ENCODE data around the gene RCC2.

Gene RCC2

DNA sequence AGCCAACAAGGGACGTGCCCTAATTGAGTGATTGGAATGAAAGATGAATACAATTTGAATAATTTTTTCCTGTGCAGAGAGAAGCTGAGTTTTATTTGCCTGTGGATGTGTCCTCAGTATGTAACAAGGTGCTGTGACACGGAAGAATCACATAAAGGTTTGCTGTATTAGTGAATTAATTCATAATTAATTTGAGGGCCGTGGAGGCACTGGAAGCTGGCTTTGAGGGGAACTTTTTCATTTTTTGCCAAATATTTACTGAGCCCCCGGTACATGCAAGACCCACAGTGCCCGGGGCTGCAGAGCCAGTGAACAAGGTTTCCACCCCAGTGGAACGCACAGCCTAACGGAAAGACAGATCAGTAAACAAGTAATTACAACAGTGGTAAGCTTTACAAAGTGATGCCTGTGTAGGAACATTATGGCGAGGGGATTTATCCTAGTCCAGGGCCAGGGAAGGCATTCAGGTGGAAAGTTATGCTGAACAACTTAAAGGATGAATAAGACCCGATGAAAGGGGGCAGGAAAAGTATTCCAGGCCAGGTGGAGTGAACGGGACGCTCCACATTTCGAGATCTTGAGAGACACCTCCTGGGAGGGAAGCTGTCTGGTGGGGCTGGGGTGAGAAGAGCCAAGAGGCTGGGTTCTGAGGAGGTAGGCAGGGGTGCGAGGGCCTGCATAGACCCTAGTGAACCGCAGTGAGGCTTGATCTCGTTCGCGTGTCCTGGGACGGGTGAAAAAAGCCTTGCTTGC is 773 bp upstream of the RCC2 start:
- peaks cover 22% of the 10 kb centered on the region for H3K4me1 Mint-ChIP-seq
- peak overlapping the region; percentile 93 to 98 (median 97) for H3K27ac Mint-ChIP-seq
- H3K4me3 Mint-ChIP-seq, result peak overlapping the region; percentile 82 to 97 (median 83)
- peaks cover 2% of the 10 kb centered on the region for H3K36me3 Mint-ChIP-seq (ENCODE audit: low read depth)
- peaks cover 21% of the 10 kb centered on the region for H3K27me3 Mint-ChIP-seq (ENCODE audit: low read depth)
- no peaks in the 10 kb centered on the region for H3K9me3 Mint-ChIP-seq
- TF ChIP-seq, protein P1, sequence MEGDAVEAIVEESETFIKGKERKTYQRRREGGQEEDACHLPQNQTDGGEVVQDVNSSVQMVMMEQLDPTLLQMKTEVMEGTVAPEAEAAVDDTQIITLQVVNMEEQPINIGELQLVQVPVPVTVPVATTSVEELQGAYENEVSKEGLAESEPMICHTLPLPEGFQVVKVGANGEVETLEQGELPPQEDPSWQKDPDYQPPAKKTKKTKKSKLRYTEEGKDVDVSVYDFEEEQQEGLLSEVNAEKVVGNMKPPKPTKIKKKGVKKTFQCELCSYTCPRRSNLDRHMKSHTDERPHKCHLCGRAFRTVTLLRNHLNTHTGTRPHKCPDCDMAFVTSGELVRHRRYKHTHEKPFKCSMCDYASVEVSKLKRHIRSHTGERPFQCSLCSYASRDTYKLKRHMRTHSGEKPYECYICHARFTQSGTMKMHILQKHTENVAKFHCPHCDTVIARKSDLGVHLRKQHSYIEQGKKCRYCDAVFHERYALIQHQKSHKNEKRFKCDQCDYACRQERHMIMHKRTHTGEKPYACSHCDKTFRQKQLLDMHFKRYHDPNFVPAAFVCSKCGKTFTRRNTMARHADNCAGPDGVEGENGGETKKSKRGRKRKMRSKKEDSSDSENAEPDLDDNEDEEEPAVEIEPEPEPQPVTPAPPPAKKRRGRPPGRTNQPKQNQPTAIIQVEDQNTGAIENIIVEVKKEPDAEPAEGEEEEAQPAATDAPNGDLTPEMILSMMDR (IDR thresholded peaks at IDR 0.05; ENCODE audit: unreplicated experiment in 3 of 3), result no peak

DNA sequence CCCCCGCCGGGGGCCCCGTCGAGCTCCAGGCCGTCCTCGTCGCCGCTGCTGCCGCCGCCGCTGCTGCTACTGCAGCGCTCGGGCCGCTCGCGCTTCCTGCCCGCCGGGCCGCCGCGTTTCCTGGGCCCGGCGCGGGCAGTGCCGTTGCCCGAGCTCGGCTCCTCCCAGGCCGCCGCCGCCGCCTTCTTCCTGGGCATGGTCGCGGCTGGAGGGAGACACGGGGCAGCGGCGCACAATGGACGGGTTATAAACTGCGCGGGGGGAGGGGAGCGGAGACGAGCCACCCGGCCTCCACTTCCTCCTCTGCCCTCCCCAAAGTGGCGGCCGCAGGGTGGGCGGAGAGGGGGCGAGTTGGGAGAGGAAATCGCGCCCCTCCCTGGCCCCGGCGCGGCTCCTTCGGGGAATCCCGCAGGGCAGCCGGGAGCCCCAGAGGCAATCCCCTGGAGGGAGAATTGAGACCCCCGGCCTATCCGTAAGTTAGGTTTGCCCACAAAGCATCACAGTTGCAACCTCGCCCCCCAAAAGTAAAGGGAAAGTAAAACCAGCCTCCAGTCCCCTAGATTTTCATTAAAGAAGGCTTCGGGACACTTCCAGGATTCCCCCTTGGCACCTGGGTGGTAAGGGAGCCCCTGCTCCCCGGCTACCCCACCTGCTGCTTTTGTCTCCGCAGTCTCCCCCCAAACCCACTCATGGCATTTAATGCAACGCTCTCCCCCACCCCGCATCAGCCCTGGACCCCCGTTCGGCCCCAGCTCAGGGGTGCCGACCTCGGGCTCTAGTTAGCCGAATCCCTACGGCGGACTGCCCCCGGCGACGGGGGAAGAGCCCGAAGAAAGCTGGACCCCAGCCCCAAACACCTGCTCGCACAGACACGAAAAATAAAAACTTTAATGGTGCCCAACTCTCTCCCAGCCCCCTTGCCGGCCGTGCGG is 893 bp downstream of the RCC2 start:
- Mint-ChIP-seq H3K27me3 (ENCODE audit: low read depth) (peaks cover 21% of the 10 kb centered on the region), H3K4me1 (peaks cover 22% of the 10 kb centered on the region), H3K36me3 (ENCODE audit: low read depth) (peaks cover 16% of the 10 kb centered on the region), H3K9me3 (no peaks in the 10 kb centered on the region), H3K4me3 (peak overlapping the region; percentile 91 to 98 (median 97)), H3K27ac (peak overlapping the region; percentile 93 to 98 (median 97))
- TF ChIP-seq, protein P1 (IDR thresholded peaks at IDR 0.05; ENCODE audit: unreplicated experiment in 3 of 3), result no peak

DNA sequence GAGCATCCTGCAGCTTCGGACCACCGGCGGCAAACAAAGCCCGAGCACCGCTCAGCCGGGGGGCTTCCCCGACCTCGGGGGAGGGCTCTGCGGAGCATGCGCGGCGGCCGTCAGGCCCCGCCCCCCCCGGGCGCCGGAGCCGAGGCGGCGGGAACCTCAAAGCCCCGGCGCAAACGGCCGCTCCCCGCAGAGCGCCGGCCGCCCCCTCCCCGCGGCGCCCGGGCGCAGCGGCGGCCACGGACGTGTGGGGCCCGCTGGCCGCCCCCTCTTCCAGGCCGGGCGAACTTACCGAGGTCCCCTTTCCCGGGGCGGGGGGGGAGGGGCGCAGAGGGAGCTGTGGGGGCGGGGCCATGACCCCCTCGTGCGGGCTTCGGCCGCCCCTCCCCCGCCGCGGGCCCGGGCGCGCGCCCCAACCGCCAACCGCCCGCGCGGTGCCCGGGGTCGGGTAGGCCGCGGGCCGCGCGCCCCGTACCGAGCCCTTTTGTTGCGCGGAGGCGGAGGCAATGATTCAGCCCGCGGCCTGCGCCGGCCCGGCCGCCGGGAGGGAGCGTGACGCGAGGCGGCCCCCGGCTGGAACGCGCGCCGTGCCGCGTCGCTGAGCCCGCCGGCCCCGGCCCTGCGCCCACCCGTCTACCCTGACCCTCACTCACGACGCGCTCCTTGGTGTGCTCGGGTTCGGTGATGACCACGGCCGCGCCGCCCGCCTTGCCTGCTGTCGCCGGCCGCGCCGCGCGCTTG is 1.7 kb downstream of the RCC2 start:
- Mint-ChIP-seq H3K4me1 (peaks cover 22% of the 10 kb centered on the region), H3K36me3 (ENCODE audit: low read depth) (peaks cover 22% of the 10 kb centered on the region), H3K27ac (peak overlapping the region in 2 of 3 experiments; percentile 77 to 85), H3K9me3 (no peaks in the 10 kb centered on the region), H3K4me3 (peak overlapping the region; percentile 82 to 89 (median 86)), H3K27me3 (ENCODE audit: low read depth) (peaks cover 21% of the 10 kb centered on the region)
- TF ChIP-seq, protein P1 (IDR thresholded peaks at IDR 0.05; ENCODE audit: unreplicated experiment in 3 of 3), result no peak

DNA sequence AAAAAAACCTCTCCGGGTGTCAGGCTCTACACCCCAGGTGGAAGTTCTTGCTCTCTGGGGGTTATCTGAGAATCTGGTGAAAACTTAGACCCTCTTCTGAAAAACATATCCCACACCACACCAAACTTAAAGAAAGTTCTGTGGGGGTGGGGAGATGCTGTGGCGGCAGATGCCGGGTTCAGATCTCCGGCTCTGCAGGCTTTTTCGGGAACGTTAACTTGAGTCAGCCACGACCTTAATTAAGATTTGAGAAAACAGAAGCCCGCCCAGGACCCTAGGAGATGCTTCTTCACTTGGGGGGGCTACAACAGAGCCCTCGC is 2.3 kb downstream of the RCC2 start:
- TF ChIP-seq, protein P1 (IDR thresholded peaks at IDR 0.05; ENCODE audit: unreplicated experiment in 3 of 3), result no peak
- Mint-ChIP-seq H3K9me3 (no peaks in the 10 kb centered on the region), H3K27me3 (ENCODE audit: low read depth) (peaks cover 21% of the 10 kb centered on the region), H3K4me3 (peak overlapping the region; percentile 82 to 89 (median 86)), H3K36me3 (ENCODE audit: low read depth) (peaks cover 22% of the 10 kb centered on the region), H3K27ac (peak overlapping the region; percentile 64 to 85 (median 77)), H3K4me1 (peaks cover 22% of the 10 kb centered on the region)

DNA sequence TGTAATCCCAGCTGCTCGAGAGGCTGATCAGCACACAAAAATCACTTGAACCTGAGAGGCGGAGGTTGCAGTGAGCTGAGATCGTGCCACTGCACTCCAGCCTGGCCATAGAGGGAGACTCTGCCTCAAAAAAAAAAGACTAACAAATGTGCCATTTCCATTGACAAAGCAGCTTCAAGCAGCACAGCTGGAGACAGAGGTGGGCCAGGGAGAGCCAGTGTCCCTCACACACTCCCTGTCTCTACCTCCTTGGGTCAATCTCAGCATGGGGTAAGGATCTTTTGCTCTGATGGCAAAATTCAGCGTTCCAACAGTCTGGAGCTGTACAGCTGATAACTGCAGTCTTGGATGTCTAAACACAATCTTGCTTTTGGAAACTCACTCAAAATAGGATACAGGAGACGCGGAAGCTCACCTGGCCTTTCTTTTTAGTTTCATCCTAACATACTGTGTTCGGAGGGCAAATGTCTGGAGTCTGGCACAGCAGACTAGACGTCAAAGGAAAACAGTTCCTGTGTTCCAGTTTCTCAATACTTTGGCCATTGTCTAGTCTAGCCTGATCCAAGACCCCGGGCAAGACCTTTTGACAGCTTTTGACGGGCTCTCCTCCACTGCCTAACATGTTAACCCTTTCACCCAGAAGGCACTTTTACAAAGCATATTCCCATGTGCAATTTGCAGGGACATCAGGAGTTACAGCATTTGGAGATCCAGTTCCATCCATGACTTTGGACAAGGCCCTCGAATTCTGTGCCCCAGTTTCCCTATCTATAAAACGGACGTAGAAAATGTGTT is 2.9 kb downstream of the RCC2 start:
- Mint-ChIP-seq H3K27me3 (ENCODE audit: low read depth) (peaks cover 18% of the 10 kb centered on the region), H3K4me1 (peaks cover 22% of the 10 kb centered on the region), H3K27ac (peak overlapping the region; percentile 64 to 85 (median 77)), H3K9me3 (no peaks in the 10 kb centered on the region), H3K4me3 (peak overlapping the region; percentile 82 to 89 (median 86)), H3K36me3 (ENCODE audit: low read depth) (peaks cover 28% of the 10 kb centered on the region)
- TF ChIP-seq, protein P1 (IDR thresholded peaks at IDR 0.05; ENCODE audit: unreplicated experiment in 3 of 3), result no peak

Measured in nephron (organoid).